Esophagus squamous epithelium (tissue), 4 donors: ENCODE results near the gene LIN7A.

Experiments
- CTCF ChIP-seq, 6 experiments: fragments of 450-650 bp in 4 of 6; fragments of 200-600 bp in 2 of 6; sonication (generic) in 2 of 6; IDR thresholded peaks; one replicate each; pipeline ENCODE4 v1.5.1; 2016 to 2019; ENCODE audit warnings: antibody characterized with exemption in 6 of 6, mild to moderate bottlenecking in 4 of 6, moderate library complexity in 4 of 6
- POLR2A ChIP-seq, 4 donors: fragments of 450-650 bp; IDR thresholded peaks; one replicate each; pipeline ENCODE4 v1.6.1; 2017; ENCODE audit warnings: antibody characterized with exemption in 4 of 4, mild to moderate bottlenecking in 4 of 4, moderate library complexity in 3 of 4

GRCh38 chr12:80925983-80926382, 11.8 kb downstream of the LIN7A start:
- TF ChIP-seq CTCF (IDR thresholded peaks at IDR 0.05), result no peak
- no peak for TF ChIP-seq POLR2A (IDR thresholded peaks at IDR 0.05)
